K562 (cell line): Measurements from ENCODE around the gene AIDA. TPM values are rescaled to one million over a fixed set of nuclear protein-coding genes. Genes with fewer than 3 reads are reported as not detected.

Source experiments
- ETS1 ChIP-seq: conservative IDR thresholded peaks from 2 replicates; pipeline ENCODE4 v1.6.1; 2011; ENCODE audit warnings: low read depth, mild to moderate bottlenecking, low read length; ENCODE audit not compliant: control insufficient read depth
- HDGF ChIP-seq: fragments of 450-650 bp; IDR thresholded peaks from 2 replicates; pipeline ENCODE4 v1.6.1; 2016
- NFATC3 ChIP-seq: fragments of 450-650 bp; IDR thresholded peaks from 2 replicates; pipeline ENCODE4 v1.6.1; 2017; ENCODE audit warnings: mild to moderate bottlenecking
- RBM17 ChIP-seq: fragments of 200-400 bp; formaldehyde crosslinking; IDR thresholded peaks from 2 replicates; pipeline ENCODE4 v1.6.1; 2017; ENCODE audit warnings: low read depth, mild to moderate bottlenecking, low read length, borderline replicate concordance
- SNAPC5 ChIP-seq: fragments of 250-450 bp; sonication (Bioruptor Pico); IDR thresholded peaks from 2 replicates; pipeline ENCODE4 v1.8.0; 2021; ENCODE audit warnings: moderate library complexity, mild to moderate bottlenecking, inconsistent platforms
- TAL1 ChIP-seq: fragments of 450-650 bp; IDR thresholded peaks from 2 replicates; pipeline ENCODE4 v1.6.1; 2016; ENCODE audit warnings: mild to moderate bottlenecking
- THAP12 ChIP-seq: fragments of 250-450 bp; sonication (Bioruptor Pico); IDR thresholded peaks from 2 replicates; pipeline ENCODE4 v1.9.0; 2021; ENCODE audit warnings: mild to moderate bottlenecking, inconsistent platforms
- ZBTB5 ChIP-seq: fragments of 450-650 bp; IDR thresholded peaks from 2 replicates; pipeline ENCODE4 v1.6.1; 2017; ENCODE audit warnings: antibody characterized with exemption
- ZC3H4 ChIP-seq: sonication (generic); formaldehyde crosslinking; IDR thresholded peaks from 2 replicates; pipeline ENCODE4 v1.9.0; 2021; ENCODE audit warnings: missing genetic modification reagents, borderline replicate concordance
- ZNF280A ChIP-seq: fragments of 450-650 bp; IDR thresholded peaks from 2 replicates; pipeline ENCODE4 v1.6.1; 2018; ENCODE audit warnings: mild to moderate bottlenecking, low read depth; ENCODE audit not compliant: partially characterized antibody
- ZNF280B ChIP-seq: fragments of 250-450 bp; sonication (Bioruptor Pico); IDR thresholded peaks from 2 replicates; pipeline ENCODE4 v1.5.1; 2021; ENCODE audit warnings: mild to moderate bottlenecking
- ZNF551 ChIP-seq: fragments of 250-450 bp; sonication (Bioruptor Pico); IDR thresholded peaks from 2 replicates; pipeline ENCODE4 v1.5.0; 2021; ENCODE audit warnings: mild to moderate bottlenecking, moderate library complexity
- ZNF740 ChIP-seq, 3 experiments: fragments of 200-800 bp in 1 of 3; sonication (Bioruptor generic) in 1 of 3; sonication (generic) in 1 of 3; formaldehyde crosslinking in 1 of 3; IDR thresholded peaks; 2 replicates each; pipeline versions ENCODE4 v1.6.1 to v1.8.0; 2016 to 2022; ENCODE audit warnings: mild to moderate bottlenecking in 2 of 3, missing compliant biosample characterization in 2 of 3, missing genetic modification characterization in 2 of 3, missing genetic modification reagents in 1 of 3
- polyA plus RNA-seq, 8 experiments: library from polyadenylated mRNA; depleted of rRNA in 4 of 8; stranded (reverse) in 5 of 8; unstranded in 3 of 8; fragments of >200 nt; fragmentation: Nextera tagmentation in 2 of 8; fragmentation: Illumina TruSeq in 1 of 8; extraction: Ambion mirVana in 2 of 8; extraction: Trizol in 1 of 8; gene quantifications; 2 replicates each; pipeline versions ENCODE4 v1.2.1 to v1.2.3, GENCODE V29; 2011 to 2014; ENCODE audit warnings: inconsistent platforms in 1 of 8, missing spikeins in 1 of 8
- total RNA-seq, 7 experiments: library from RNA; depleted of rRNA in 6 of 7; stranded (reverse); fragments of >200 nt in 6 of 7; fragmentation: Illumina TruSeq in 2 of 7; extraction: Trizol in 2 of 7; gene quantifications; 2 replicates each; pipeline versions ENCODE4 v1.2.1 to v1.2.3, GENCODE V29; 2011 to 2021; ENCODE audit warnings: low replicate concordance in 1 of 7

AIDA gene
- total and polyA plus RNA-seq, 9 of the 15 experiments (the other 6 are each of a cell fraction or from before 2014, with no cell fraction given): 18.2 to 77.9 (median 24.9) TPM

GRCh38 chr1:222713091-222713961, 1.0 kb upstream of the AIDA start (continued):
- TF ChIP-seq ZNF280A (no peak), SNAPC5 (CRISPR knock-in tag) (no peak), ZNF551 (CRISPR knock-in tag) (no peak), TAL1 (0 out of 2 replicates have a peak, but pooled peaks have one; percentile 15), ETS1 (no peak; the same call in 1 of the 2 replicates), ZNF740 (CRISPR knock-in tag; IDR thresholded peaks at IDR 0.05) (no peak), ZNF740 (tag; IDR thresholded peaks at IDR 0.05) (no peak; a peak in 1 of 4 replicates), ZBTB5 (no peak), ZC3H4 (CRISPR knock-in tag) (no peak), NFATC3 (peak; percentile 15; the same call in 1 of the 2 replicates), RBM17 (no peak), HDGF (no peak), ZNF280B (no peak), THAP12 (CRISPR knock-in tag) (no peak)
